ENCODE measurements around the gene RNF166. TPM values are rescaled to one million over a fixed set of nuclear protein-coding genes. Genes with fewer than 3 reads are reported as not detected.

The RNF166 gene
- total and polyA plus RNA-seq, 2 donors (not counting 3 experiments of a cell fraction or from before 2014, with no cell fraction given): 27.6 to 38.8 TPM

- no TSS peak for BruUV-seq (replicated peaks)
- dilution Hi-C loops (cut with MboI; ENCODE audit: extremely low pct_ligation_motif_present, low sequenced_read_pairs): no loop called here
These were observed 12.0 kb upstream of the RNF166 start for GRCh38 chr16:88718178-88718577.

More at GRCh38 chr16:88718178-88718577, 12.0 kb upstream of the RNF166 start:
- no peak for DNase-seq (ENCODE audit: low read depth, low spot score)
- Histone ChIP-seq H4K20me1 (replicated peaks; ENCODE audit: control insufficient read depth, extremely low read depth, insufficient read depth, low read length) (no peaks in the 10 kb centered on the region), H3K9ac (replicated peaks; ENCODE audit: extremely low read depth, insufficient read depth, low read length) (no peak overlapping the region), H3K4me1 (ENCODE audit: control insufficient read depth, extremely low read depth, insufficient read depth, low read length) (no peaks in the 10 kb centered on the region), H3K9me1 (replicated peaks; ENCODE audit: control insufficient read depth, extremely low read depth, insufficient read depth, low read length) (no peaks in the 10 kb centered on the region), H3K79me2 (ENCODE audit: control insufficient read depth, insufficient read depth, low read length) (peaks cover 2% of the 10 kb centered on the region), H3K4me3 (replicated peaks in 1 of 3; ENCODE audit: insufficient read depth in 1 of 3, low read depth in 1 of 3, low read length in 3 of 3) (no peak overlapping the region), H3K9me3 (replicated peaks; ENCODE audit: control insufficient read depth, insufficient read depth, low read length) (no peaks in the 10 kb centered on the region), H3K36me3 (ENCODE audit: control insufficient read depth in 2 of 2, extremely low read depth in 1 of 2, insufficient read depth in 2 of 2, low read length in 2 of 2) (peaks cover 22 to 82% of the 10 kb centered on the region in 2 experiments), H3K27me3 (ENCODE audit: control insufficient read depth in 2 of 2, insufficient read depth in 2 of 2, low read length in 2 of 2) (no peaks in the 10 kb centered on the region), H3K4me2 (ENCODE audit: insufficient read depth, low read length) (no peak overlapping the region), H3K27ac (ENCODE audit: insufficient read depth, low read depth, low read length) (no peak overlapping the region), H2AFZ (ENCODE audit: low read depth, low read length) (no peak overlapping the region)
- no peak for FAIRE-seq
- TF ChIP-seq GATA2 (IDR thresholded peaks at IDR 0.05; ENCODE audit: insufficient read depth, insufficient read length, low read depth, low read length): no peak
- TF ChIP-seq, protein P1, sequence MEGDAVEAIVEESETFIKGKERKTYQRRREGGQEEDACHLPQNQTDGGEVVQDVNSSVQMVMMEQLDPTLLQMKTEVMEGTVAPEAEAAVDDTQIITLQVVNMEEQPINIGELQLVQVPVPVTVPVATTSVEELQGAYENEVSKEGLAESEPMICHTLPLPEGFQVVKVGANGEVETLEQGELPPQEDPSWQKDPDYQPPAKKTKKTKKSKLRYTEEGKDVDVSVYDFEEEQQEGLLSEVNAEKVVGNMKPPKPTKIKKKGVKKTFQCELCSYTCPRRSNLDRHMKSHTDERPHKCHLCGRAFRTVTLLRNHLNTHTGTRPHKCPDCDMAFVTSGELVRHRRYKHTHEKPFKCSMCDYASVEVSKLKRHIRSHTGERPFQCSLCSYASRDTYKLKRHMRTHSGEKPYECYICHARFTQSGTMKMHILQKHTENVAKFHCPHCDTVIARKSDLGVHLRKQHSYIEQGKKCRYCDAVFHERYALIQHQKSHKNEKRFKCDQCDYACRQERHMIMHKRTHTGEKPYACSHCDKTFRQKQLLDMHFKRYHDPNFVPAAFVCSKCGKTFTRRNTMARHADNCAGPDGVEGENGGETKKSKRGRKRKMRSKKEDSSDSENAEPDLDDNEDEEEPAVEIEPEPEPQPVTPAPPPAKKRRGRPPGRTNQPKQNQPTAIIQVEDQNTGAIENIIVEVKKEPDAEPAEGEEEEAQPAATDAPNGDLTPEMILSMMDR (IDR thresholded peaks at IDR 0.05; ENCODE audit: extremely low read depth in 1 of 2, insufficient read depth in 1 of 2, low read depth in 1 of 2, low read length in 2 of 2): no peak
- no peak for TF ChIP-seq FOS (IDR thresholded peaks at IDR 0.05; ENCODE audit: borderline replicate concordance, insufficient read depth, low read length)
- TF ChIP-seq JUN (IDR thresholded peaks at IDR 0.05; ENCODE audit: borderline replicate concordance, insufficient read depth, insufficient read length, low read depth): no peak
- TF ChIP-seq, protein P2, sequence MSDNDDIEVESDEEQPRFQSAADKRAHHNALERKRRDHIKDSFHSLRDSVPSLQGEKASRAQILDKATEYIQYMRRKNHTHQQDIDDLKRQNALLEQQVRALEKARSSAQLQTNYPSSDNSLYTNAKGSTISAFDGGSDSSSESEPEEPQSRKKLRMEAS (IDR thresholded peaks at IDR 0.05; ENCODE audit: insufficient read depth, insufficient read length): no peak
- no peak for TF ChIP-seq MYC (IDR thresholded peaks at IDR 0.05; ENCODE audit: low read depth, low read length)
- no peak for TF ChIP-seq EZH2 (IDR thresholded peaks at IDR 0.05; ENCODE audit: borderline replicate concordance, low read depth, low read length, severe bottlenecking)
- TF ChIP-seq POLR2A (IDR thresholded peaks at IDR 0.05; ENCODE audit: low read depth, low read length): no peak
- TF ChIP-seq POLR2AphosphoS5 (IDR thresholded peaks at IDR 0.05; ENCODE audit: insufficient read depth, low read depth, low read length): no peak
- intact Hi-C loops (cut with micrococcal nuclease): no loop called here
- POLR2A ChIA-PET: no interaction called here
- CTCF ChIA-PET: interaction anchor here (2.1 kb wide), 1 partner anchor 19 kb away, joined by 11 read pairs; no protein-coding TSS in a partner anchor

All from endothelial cell of umbilical vein (primary cell).